GM12878 (cell line): ENCODE measurements around the gene PCBP4. TPM values are rescaled to one million over a fixed set of nuclear protein-coding genes. Genes with fewer than 3 reads are reported as not detected.
A peak's percentile ranks its signal among the peaks of the same experiment; 100 is the strongest.

Experiments
- ATAC-seq: fragments of 200-7000 bp; cut with Tn5 transposase; 3 replicates; pipeline ENCODE4 v1.9.1; 2020; ENCODE audit warnings: mild to moderate bottlenecking, moderate library complexity
- BruUV-seq: library from RNA; stranded (reverse); fragments of 400-500 nt; replicated peaks from 2 replicates; lab custom pipeline; 2021; lab: Mats Ljungman, UMichigan
- CTCF ChIA-PET: fragments of 300-600 bp; sonication (Branson Sonifier 250); formaldehyde crosslinking; extraction: SDS; loops from one replicate; lab custom pipeline; 2021; ENCODE audit warnings: inconsistent platforms; lab: Yijun Ruan, JAX
- POLR2A ChIA-PET: fragments of 350-600 bp; formaldehyde crosslinking; extraction: SDS; loops from one replicate; lab custom pipeline; 2021; ENCODE audit warnings: inconsistent platforms; lab: Charles Lee
- RAD21 ChIA-PET: fragments of 300-600 bp; sonication (Branson Sonifier 250); formaldehyde crosslinking; loops from one replicate; lab custom pipeline; 2023; ENCODE audit warnings: antibody characterized with exemption; ENCODE audit not compliant: unreplicated experiment; lab: Charles Lee
- SMC1A ChIA-PET: fragments of 300-600 bp; sonication (Branson Sonifier 250); formaldehyde crosslinking; loops from one replicate; lab custom pipeline; 2023; ENCODE audit not compliant: unreplicated experiment, uncharacterized antibody; lab: Charles Lee
- DNase-seq: peaks from one replicate; pipeline ENCODE4 v3.0.0-alpha.2; 2011; ENCODE audit warnings: low read depth, low spot score
- FAIRE-seq: peaks from 3 replicates; lab custom pipeline; 2011; peaks lifted over from hg19 to GRCh38; lab: Jason Lieb, UNC
- H2AFZ ChIP-seq: 2 replicates; pipeline ENCODE4 v1.6.0; 2011; ENCODE audit warnings: low read depth, low read length, control low read depth; ENCODE audit not compliant: control insufficient read depth
- H3K27ac ChIP-seq: 2 replicates; pipeline ENCODE4 v1.5.1; 2011; ENCODE audit warnings: control low read depth; ENCODE audit not compliant: control insufficient read depth, insufficient read depth
- H3K27me3 ChIP-seq, 2 experiments: replicated peaks in 1 of 2; 2 replicates each; pipeline versions ENCODE4 v1.6.0 to v1.6.1; 2011; ENCODE audit warnings: low read length in 1 of 2; ENCODE audit not compliant: control insufficient read depth in 2 of 2, insufficient read depth in 2 of 2
- H3K36me3 ChIP-seq, 2 experiments: 2 replicates each; pipeline ENCODE4 v1.5.1; 2011; ENCODE audit warnings: low read length in 1 of 2; ENCODE audit not compliant: control insufficient read depth in 2 of 2, insufficient read depth in 2 of 2
- H3K4me1 ChIP-seq: 2 replicates; pipeline ENCODE4 v1.6.1; 2011; ENCODE audit warnings: mild to moderate bottlenecking, low read length, moderate library complexity, mixed read lengths; ENCODE audit not compliant: control insufficient read depth, insufficient read depth
- H3K4me2 ChIP-seq: 2 replicates; pipeline ENCODE4 v1.6.0; 2011; ENCODE audit warnings: control low read depth; ENCODE audit not compliant: control insufficient read depth, insufficient read depth
- H3K4me3 ChIP-seq: fragments of 200-600 bp; sonication (generic); 2 replicates; pipeline ENCODE4 v1.5.1; 2016
- H3K79me2 ChIP-seq: 2 replicates; pipeline ENCODE4 v1.6.0; 2011; ENCODE audit warnings: low read length; ENCODE audit not compliant: control insufficient read depth, insufficient read depth
- H3K9ac ChIP-seq: 2 replicates; pipeline ENCODE4 v1.8.0; 2011; ENCODE audit warnings: low read length, control low read depth, mixed read lengths; ENCODE audit not compliant: control insufficient read depth, insufficient read depth
- H3K9me3 ChIP-seq: replicated peaks from 3 replicates; pipeline ENCODE4 v1.5.1; 2011; ENCODE audit warnings: mild to moderate bottlenecking, low read length; ENCODE audit not compliant: control insufficient read depth, insufficient read depth
- H4K20me1 ChIP-seq: 2 replicates; pipeline ENCODE4 v1.6.0; 2011; ENCODE audit not compliant: control insufficient read depth, insufficient read depth
- CHD2 ChIP-seq: IDR thresholded peaks from 2 replicates; pipeline ENCODE4 v1.6.1; 2011; ENCODE audit warnings: low read depth, low read length, improper control_type of control experiment, borderline replicate concordance
- CHD4 ChIP-seq: fragments of 200-600 bp; sonication (generic); IDR thresholded peaks from 2 replicates; pipeline ENCODE4 v1.6.1; 2016; ENCODE audit warnings: mild to moderate bottlenecking
- DPF2 ChIP-seq: fragments of 450-650 bp; IDR thresholded peaks from 2 replicates; pipeline ENCODE4 v1.6.1; 2017; ENCODE audit warnings: mild to moderate bottlenecking
- ESRRA ChIP-seq: IDR thresholded peaks from 2 replicates; pipeline ENCODE4 v1.6.1; 2012; ENCODE audit warnings: mild to moderate bottlenecking, low read length, improper control_type of control experiment
- EZH2 ChIP-seq: IDR thresholded peaks from 2 replicates; pipeline ENCODE4 v1.6.1; 2012; ENCODE audit warnings: low read depth, mild to moderate bottlenecking, control low read depth, inconsistent platforms, low read length, borderline replicate concordance; ENCODE audit not compliant: control insufficient read depth
- KAT2A ChIP-seq: conservative IDR thresholded peaks from 2 replicates; pipeline ENCODE4 v1.6.1; 2011; ENCODE audit warnings: low read depth, low read length; ENCODE audit not compliant: control insufficient read depth
- KDM1A ChIP-seq: fragments of 200-600 bp; sonication (generic); IDR thresholded peaks from 2 replicates; pipeline ENCODE4 v1.6.1; 2016; ENCODE audit warnings: borderline replicate concordance
- POLR2A ChIP-seq: IDR thresholded peaks from 2 replicates; pipeline ENCODE4 v1.6.1; 2011; ENCODE audit warnings: low read depth, mild to moderate bottlenecking, low read length
- POLR2AphosphoS2 ChIP-seq: IDR thresholded peaks from 2 replicates; pipeline ENCODE4 v1.6.1; 2011; ENCODE audit warnings: low read depth, mild to moderate bottlenecking, low read length, improper control_type of control experiment, moderate library complexity
- SPI1 ChIP-seq: IDR thresholded peaks from 2 replicates; pipeline ENCODE4 v1.6.1; 2011; ENCODE audit warnings: low read depth, mild to moderate bottlenecking, low read length, moderate library complexity, borderline replicate concordance; ENCODE audit not compliant: insufficient read depth
- SREBF2 ChIP-seq: IDR thresholded peaks from 2 replicates; pipeline ENCODE4 v1.6.1; 2012; ENCODE audit warnings: mild to moderate bottlenecking, low read length
- SUZ12 ChIP-seq: fragments of 200-600 bp; sonication (generic); IDR thresholded peaks from one replicate; pipeline ENCODE4 v1.6.1; 2018; ENCODE audit warnings: antibody characterized with exemption, mild to moderate bottlenecking; ENCODE audit not compliant: unreplicated experiment
- TAF1 ChIP-seq: IDR thresholded peaks from 2 replicates; pipeline ENCODE4 v1.6.1; 2011; ENCODE audit warnings: mild to moderate bottlenecking, low read depth, low read length, borderline replicate concordance
- YY1 ChIP-seq: IDR thresholded peaks from 2 replicates; pipeline ENCODE4 v1.6.1; 2011; ENCODE audit warnings: low read depth, mild to moderate bottlenecking, low read length
- WGBS: methylation state at CpG from one replicate; pipeline ENCODE4 v1.1.6; 2016; ENCODE audit warnings: low lambda C conversion rate; ENCODE audit not compliant: insufficient replicate concordance, insufficient coverage; ENCODE audit errors: missing lambda C conversion rate; 5-methylcytosine and 5-hydroxymethylcytosine counted together
- in situ Hi-C: fragments of 300-500 bp; cut with MboI; formaldehyde crosslinking; loops from 9 replicates; pipeline ENCODE4 v1.14.3; 2018; ENCODE audit warnings: mixed read lengths
- intact Hi-C: fragments of 100-400 bp; cut with micrococcal nuclease; formaldehyde crosslinking; loops from one replicate; pipeline ENCODE4 v1.14.2; 2022; ENCODE audit not compliant: unreplicated experiment
- polyA plus RNA-seq, 11 experiments: library from polyadenylated mRNA; depleted of rRNA in 4 of 11; unstranded in 6 of 11; stranded (reverse) in 5 of 11; fragments of >200 nt; fragmentation: Nextera tagmentation in 4 of 11; fragmentation: Illumina TruSeq in 1 of 11; extraction: Ambion mirVana in 4 of 11; extraction: Trizol in 1 of 11; gene quantifications; 1 replicate in 1 of 11; 2 replicates in 10 of 11; pipeline versions ENCODE4 v1.2.1 to v1.2.3, GENCODE V29; 2011 to 2016; ENCODE audit warnings: inconsistent platforms in 2 of 11, missing spikeins in 2 of 11, low read depth in 1 of 11
- total RNA-seq, 4 experiments: library from RNA; depleted of rRNA in 3 of 4; stranded (reverse); fragments of >200 nt in 3 of 4; fragmentation: Illumina TruSeq in 1 of 4; extraction: Trizol in 1 of 4; gene quantifications; 2 replicates each; pipeline versions ENCODE4 v1.2.1 to v1.2.3, GENCODE V29; 2013 to 2021
- TF ChIP-seq, protein P1 (sequence below): IDR thresholded peaks from 2 replicates; pipeline ENCODE4 v1.6.1; 2011; ENCODE audit warnings: borderline replicate concordance, low read depth, mild to moderate bottlenecking, moderate library complexity, mixed read lengths, low read length; ENCODE audit not compliant: insufficient read depth; ENCODE audit errors: extremely low read length
- TF ChIP-seq, protein P2 (sequence below): fragments of 450-650 bp; formaldehyde crosslinking; IDR thresholded peaks from 2 replicates; pipeline ENCODE4 v1.5.0; 2022; ENCODE audit warnings: mild to moderate bottlenecking, missing genetic modification characterization
- TF ChIP-seq, protein P3 (sequence below): fragments of 150-350 bp; IDR thresholded peaks from 2 replicates; pipeline ENCODE4 v1.6.1; 2014; ENCODE audit warnings: mild to moderate bottlenecking, low read depth, low read length

The PCBP4 gene
- total and polyA plus RNA-seq, 10 of the 15 experiments (the other 5 are each of a cell fraction or from before 2014, with no cell fraction given) = 0.05 to 14.5 (median 4.2) TPM

DNA sequence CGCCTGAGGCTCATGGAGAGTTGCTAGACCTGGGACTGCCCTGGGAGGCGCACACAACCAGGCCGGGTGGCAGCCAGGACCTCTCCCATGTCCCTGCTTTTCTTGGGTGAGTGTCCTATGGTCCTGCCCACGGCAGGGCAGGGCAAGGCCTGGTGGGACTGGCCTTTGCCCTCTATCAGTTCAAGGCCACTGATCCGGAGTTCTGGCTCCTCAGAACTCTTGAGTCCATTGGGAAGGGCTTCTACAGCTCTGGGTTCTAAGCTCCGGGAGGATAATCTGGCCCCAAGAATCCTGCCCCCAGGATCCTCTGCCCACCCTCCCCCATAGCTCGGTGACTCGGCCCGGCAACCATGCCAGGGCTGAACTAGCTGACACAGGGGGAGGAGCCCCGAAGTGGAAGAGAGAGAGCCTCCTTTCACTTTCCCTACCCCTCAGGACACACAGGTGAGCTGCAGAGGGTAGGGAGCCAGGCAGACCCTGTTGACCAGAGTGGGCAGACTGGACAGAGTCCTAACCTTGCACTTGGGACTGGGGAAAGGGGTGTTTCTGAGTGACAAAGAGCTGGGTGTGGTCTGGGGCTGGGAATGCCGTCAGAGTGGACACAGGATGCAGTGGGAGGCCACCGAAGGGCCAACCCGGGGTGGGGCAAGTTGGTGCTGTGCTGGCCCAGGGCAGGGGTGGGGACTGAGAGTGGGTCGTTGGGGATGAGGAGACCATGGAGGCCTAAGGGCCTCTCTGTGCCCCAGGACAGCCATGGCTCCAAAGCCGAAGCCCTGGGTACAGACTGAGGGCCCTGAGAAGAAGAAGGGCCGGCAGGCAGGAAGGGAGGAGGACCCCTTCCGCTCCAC lies 24.4 kb downstream of the PCBP4 start:
- POLR2A ChIA-PET = interaction anchor here (0.6 to 3.0 kb wide), 11 partner anchors 31 to 443 kb away, joined by 3 to 24 read pairs (median 5); partner anchors contain the start of genes ABHD14A, ABHD14B, ACY1 and RPL29
- Histone ChIP-seq H3K9me3 (no peaks in the 10 kb centered on the region), H3K9ac (peak overlapping the region; percentile 100), H3K4me2 (peak overlapping the region; percentile 100), H3K79me2 (peaks cover 32% of the 10 kb centered on the region), H3K36me3 (peaks cover 3 to 6% of the 10 kb centered on the region in 2 experiments; a peak in 2 of 4 replicates), H2AFZ (peak overlapping the region; percentile 89), H3K4me3 (peak overlapping the region; percentile 79), H3K27me3 (no peaks in the 10 kb centered on the region), H3K4me1 (peaks cover 11% of the 10 kb centered on the region), H4K20me1 (no peaks in the 10 kb centered on the region), H3K27ac (peak overlapping the region; percentile 98)
- CTCF ChIA-PET = interaction anchor here (0.7 to 4.8 kb wide), 21 partner anchors 9 to 261 kb away, joined by 3 to 79 read pairs (median 6); partner anchors contain the start of genes ABHD14A, ABHD14B, ACY1 and PCBP4
- SMC1A ChIA-PET = interaction anchor here (1.0 to 2.6 kb wide), 11 partner anchors 26 to 396 kb away, joined by 4 to 33 read pairs (median 5); partner anchors contain the start of genes ABHD14A, ABHD14B, ACY1 and RPL29
- in situ Hi-C loops = no loop called here
- WGBS = 18% methylated on average over 16 of the region's 17 CpGs
- DNase-seq = peak; percentile 23
- peak; percentile 79 for ATAC-seq
- TSS peak; percentile 76 for BruUV-seq
- RAD21 ChIA-PET = interaction anchor here (0.6 to 4.2 kb wide), 18 partner anchors 8 to 228 kb away, joined by 3 to 34 read pairs (median 4); partner anchors contain the start of genes ABHD14B, ACY1, DUSP7 and POC1A
- intact Hi-C loops = loop anchor here (1.0 to 2.0 kb wide), 3 partner anchors 31 to 201 kb away; partner anchors contain the start of gene ABHD14B
- no peak for FAIRE-seq
- TF ChIP-seq CHD2 (peak; percentile 32; the same call in 1 of the 2 replicates), ESRRA (no peak), CHD4 (no peak), POLR2AphosphoS2 (no peak), DPF2 (no peak; the same call in none of the 2 replicates), TAF1 (no peak), YY1 (peak; percentile 66; the same call in 1 of the 2 replicates), KAT2A (no peak), SUZ12 (no peak), POLR2A (peak; percentile 75), SREBF2 (no peak), EZH2 (no peak), SPI1 (no peak), KDM1A (no peak)
- TF ChIP-seq, protein P1, sequence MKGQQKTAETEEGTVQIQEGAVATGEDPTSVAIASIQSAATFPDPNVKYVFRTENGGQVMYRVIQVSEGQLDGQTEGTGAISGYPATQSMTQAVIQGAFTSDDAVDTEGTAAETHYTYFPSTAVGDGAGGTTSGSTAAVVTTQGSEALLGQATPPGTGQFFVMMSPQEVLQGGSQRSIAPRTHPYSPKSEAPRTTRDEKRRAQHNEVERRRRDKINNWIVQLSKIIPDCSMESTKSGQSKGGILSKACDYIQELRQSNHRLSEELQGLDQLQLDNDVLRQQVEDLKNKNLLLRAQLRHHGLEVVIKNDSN = no peak
- TF ChIP-seq, protein P2, sequence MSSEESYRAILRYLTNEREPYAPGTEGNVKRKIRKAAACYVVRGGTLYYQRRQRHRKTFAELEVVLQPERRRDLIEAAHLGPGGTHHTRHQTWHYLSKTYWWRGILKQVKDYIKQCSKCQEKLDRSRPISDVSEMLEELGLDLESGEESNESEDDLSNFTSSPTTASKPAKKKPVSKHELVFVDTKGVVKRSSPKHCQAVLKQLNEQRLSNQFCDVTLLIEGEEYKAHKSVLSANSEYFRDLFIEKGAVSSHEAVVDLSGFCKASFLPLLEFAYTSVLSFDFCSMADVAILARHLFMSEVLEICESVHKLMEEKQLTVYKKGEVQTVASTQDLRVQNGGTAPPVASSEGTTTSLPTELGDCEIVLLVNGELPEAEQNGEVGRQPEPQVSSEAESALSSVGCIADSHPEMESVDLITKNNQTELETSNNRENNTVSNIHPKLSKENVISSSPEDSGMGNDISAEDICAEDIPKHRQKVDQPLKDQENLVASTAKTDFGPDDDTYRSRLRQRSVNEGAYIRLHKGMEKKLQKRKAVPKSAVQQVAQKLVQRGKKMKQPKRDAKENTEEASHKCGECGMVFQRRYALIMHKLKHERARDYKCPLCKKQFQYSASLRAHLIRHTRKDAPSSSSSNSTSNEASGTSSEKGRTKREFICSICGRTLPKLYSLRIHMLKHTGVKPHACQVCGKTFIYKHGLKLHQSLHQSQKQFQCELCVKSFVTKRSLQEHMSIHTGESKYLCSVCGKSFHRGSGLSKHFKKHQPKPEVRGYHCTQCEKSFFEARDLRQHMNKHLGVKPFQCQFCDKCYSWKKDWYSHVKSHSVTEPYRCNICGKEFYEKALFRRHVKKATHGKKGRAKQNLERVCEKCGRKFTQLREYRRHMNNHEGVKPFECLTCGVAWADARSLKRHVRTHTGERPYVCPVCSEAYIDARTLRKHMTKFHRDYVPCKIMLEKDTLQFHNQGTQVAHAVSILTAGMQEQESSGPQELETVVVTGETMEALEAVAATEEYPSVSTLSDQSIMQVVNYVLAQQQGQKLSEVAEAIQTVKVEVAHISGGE (CRISPR knock-in tag) = no peak
- TF ChIP-seq, protein P3, sequence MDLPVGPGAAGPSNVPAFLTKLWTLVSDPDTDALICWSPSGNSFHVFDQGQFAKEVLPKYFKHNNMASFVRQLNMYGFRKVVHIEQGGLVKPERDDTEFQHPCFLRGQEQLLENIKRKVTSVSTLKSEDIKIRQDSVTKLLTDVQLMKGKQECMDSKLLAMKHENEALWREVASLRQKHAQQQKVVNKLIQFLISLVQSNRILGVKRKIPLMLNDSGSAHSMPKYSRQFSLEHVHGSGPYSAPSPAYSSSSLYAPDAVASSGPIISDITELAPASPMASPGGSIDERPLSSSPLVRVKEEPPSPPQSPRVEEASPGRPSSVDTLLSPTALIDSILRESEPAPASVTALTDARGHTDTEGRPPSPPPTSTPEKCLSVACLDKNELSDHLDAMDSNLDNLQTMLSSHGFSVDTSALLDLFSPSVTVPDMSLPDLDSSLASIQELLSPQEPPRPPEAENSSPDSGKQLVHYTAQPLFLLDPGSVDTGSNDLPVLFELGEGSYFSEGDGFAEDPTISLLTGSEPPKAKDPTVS = no peak
